OCI-LY7 (cell line): ENCODE measurements around the gene EVA1C. TPM values are rescaled to one million over a fixed set of nuclear protein-coding genes. Genes with fewer than 3 reads are reported as not detected.

ENCODE experiments used
- BruUV-seq: library from RNA; stranded (reverse); fragments of 400-500 nt; replicated peaks from 2 replicates; lab custom pipeline; 2021; lab: Mats Ljungman, UMichigan
- CTCF ChIA-PET: fragments of 300-600 bp; sonication (Branson Sonifier 250); formaldehyde crosslinking; loops from one replicate; lab custom pipeline; 2022; ENCODE audit warnings: antibody characterized with exemption; ENCODE audit not compliant: unreplicated experiment; lab: Charles Lee
- POLR2A ChIA-PET: fragments of 300-600 bp; sonication (Branson Sonifier 250); formaldehyde crosslinking; loops from one replicate; lab custom pipeline; 2022; ENCODE audit warnings: antibody characterized with exemption; lab: Charles Lee
- DNase-seq: peaks from one replicate; pipeline ENCODE4 v3.0.0-alpha.2; 2015; ENCODE audit warnings: low spot score
- H2AFZ ChIP-seq: fragments of 200-600 bp; sonication (generic), shearing (Covaris generic); 2 replicates; pipeline ENCODE4 v1.6.1; 2014; ENCODE audit warnings: mild to moderate bottlenecking, antibody characterized with exemption, low read length, moderate library complexity
- H3K27ac ChIP-seq: fragments of 200-600 bp; sonication (generic); 2 replicates; pipeline ENCODE4 v1.5.1; 2014; ENCODE audit warnings: mixed run types, low read depth, mild to moderate bottlenecking, moderate library complexity, low read length, inconsistent platforms; ENCODE audit not compliant: poor library complexity, severe bottlenecking
- H3K36me3 ChIP-seq: fragments of 200-600 bp; sonication (generic); 2 replicates; pipeline ENCODE4 v1.6.1; 2014; ENCODE audit warnings: mild to moderate bottlenecking, antibody characterized with exemption, low read length, moderate library complexity, mixed read lengths; ENCODE audit not compliant: insufficient read depth
- H3K4me1 ChIP-seq: fragments of 200-600 bp; sonication (generic); 2 replicates; pipeline ENCODE4 v1.5.1; 2014; ENCODE audit warnings: mild to moderate bottlenecking, low read length; ENCODE audit not compliant: insufficient read depth, poor library complexity, severe bottlenecking
- H3K4me2 ChIP-seq: fragments of 200-600 bp; sonication (generic); 2 replicates; pipeline ENCODE4 v1.6.1; 2014; ENCODE audit warnings: mild to moderate bottlenecking, low read length
- H3K4me3 ChIP-seq: fragments of 200-600 bp; sonication (generic); 2 replicates; pipeline ENCODE4 v1.5.1; 2014; ENCODE audit warnings: mild to moderate bottlenecking, low read depth, low read length; ENCODE audit not compliant: poor library complexity, severe bottlenecking
- H3K79me2 ChIP-seq: fragments of 200-600 bp; sonication (generic); 2 replicates; pipeline ENCODE4 v1.6.1; 2016; ENCODE audit warnings: low read depth, mild to moderate bottlenecking, low read length, moderate library complexity, mixed read lengths; ENCODE audit not compliant: insufficient read depth
- H3K9me2 ChIP-seq: fragments of 200-600 bp; sonication (generic); 2 replicates; pipeline ENCODE4 v1.6.1; 2016; ENCODE audit warnings: mild to moderate bottlenecking, low read length, mixed read lengths; ENCODE audit not compliant: insufficient read depth
- H3K9me3 ChIP-seq: fragments of 200-600 bp; sonication (generic); 2 replicates; pipeline ENCODE4 v1.6.1; 2014; ENCODE audit warnings: mild to moderate bottlenecking, mixed run types, low read length, mixed read lengths
- H4K20me1 ChIP-seq: fragments of 200-600 bp; sonication (generic); 2 replicates; pipeline ENCODE4 v1.6.1; 2014; ENCODE audit warnings: mild to moderate bottlenecking, antibody characterized with exemption, low read length, moderate library complexity, mixed read lengths; ENCODE audit not compliant: insufficient read depth
- EZH2phosphoT487 ChIP-seq: fragments of 200-600 bp; sonication (generic); IDR thresholded peaks from 2 replicates; pipeline ENCODE4 v1.6.1; 2018; ENCODE audit warnings: low read depth, borderline replicate concordance, mild to moderate bottlenecking, mixed run types, antibody characterized with exemption, low read length, moderate library complexity, mixed read lengths
- intact Hi-C: fragments of 100-400 bp; cut with micrococcal nuclease; formaldehyde crosslinking; loops from one replicate; pipeline ENCODE4 v1.10.0; 2022; ENCODE audit not compliant: unreplicated experiment
- total RNA-seq, 2 experiments: library from RNA; depleted of rRNA in 1 of 2; stranded (reverse); fragments of >200 nt in 1 of 2; shearing (Covaris generic) in 1 of 2; gene quantifications; 2 replicates each; pipeline ENCODE4 v1.2.3, GENCODE V29; 2014 to 2022
- TF ChIP-seq, protein P1 (sequence below): fragments of 200-600 bp; sonication (generic); conservative IDR thresholded peaks from 2 replicates; pipeline ENCODE4 v1.5.1; 2014; ENCODE audit warnings: mild to moderate bottlenecking, antibody characterized with exemption, low read length, moderate library complexity, mixed read lengths

EVA1C gene
- total RNA-seq, 2 experiments from 2014 or later: not detected

DNA sequence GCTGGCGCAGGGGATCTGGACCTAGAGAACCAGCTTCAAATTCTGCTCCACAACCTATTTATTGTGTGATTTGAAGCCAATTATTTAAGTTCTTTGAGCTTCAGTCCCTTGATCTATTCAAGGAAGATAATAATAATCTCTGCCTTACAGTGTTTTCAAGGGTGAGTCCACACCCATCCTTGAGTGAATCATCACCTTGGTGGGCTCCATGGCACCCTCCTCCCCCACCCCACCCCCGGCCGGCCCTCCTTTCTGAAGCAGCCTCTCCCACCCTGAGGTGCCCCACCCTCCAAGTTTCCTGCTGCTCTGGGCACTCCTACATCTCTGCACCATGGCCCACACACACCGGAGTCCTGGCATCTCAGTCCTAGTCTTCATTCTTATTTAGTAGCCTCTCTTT, 134.5 kb downstream of the EVA1C start:
- DNase-seq: no peak
- ChIA-PET CTCF (no interaction called here), POLR2A (interaction anchor here (0.5 to 0.6 kb wide), 2 partner anchors 33 to 146 kb away, joined by 3 to 4 read pairs; no protein-coding TSS in a partner anchor)
- Histone ChIP-seq H3K27ac (no peak overlapping the region), H3K36me3 (no peaks in the 10 kb centered on the region), H3K9me2 (no peaks in the 10 kb centered on the region), H4K20me1 (no peaks in the 10 kb centered on the region), H3K4me1 (no peaks in the 10 kb centered on the region), H3K4me2 (no peak overlapping the region), H3K79me2 (no peaks in the 10 kb centered on the region), H2AFZ (no peak overlapping the region), H3K9me3 (no peaks in the 10 kb centered on the region), H3K4me3 (no peak overlapping the region)
- TF ChIP-seq, protein P1, sequence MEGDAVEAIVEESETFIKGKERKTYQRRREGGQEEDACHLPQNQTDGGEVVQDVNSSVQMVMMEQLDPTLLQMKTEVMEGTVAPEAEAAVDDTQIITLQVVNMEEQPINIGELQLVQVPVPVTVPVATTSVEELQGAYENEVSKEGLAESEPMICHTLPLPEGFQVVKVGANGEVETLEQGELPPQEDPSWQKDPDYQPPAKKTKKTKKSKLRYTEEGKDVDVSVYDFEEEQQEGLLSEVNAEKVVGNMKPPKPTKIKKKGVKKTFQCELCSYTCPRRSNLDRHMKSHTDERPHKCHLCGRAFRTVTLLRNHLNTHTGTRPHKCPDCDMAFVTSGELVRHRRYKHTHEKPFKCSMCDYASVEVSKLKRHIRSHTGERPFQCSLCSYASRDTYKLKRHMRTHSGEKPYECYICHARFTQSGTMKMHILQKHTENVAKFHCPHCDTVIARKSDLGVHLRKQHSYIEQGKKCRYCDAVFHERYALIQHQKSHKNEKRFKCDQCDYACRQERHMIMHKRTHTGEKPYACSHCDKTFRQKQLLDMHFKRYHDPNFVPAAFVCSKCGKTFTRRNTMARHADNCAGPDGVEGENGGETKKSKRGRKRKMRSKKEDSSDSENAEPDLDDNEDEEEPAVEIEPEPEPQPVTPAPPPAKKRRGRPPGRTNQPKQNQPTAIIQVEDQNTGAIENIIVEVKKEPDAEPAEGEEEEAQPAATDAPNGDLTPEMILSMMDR: no peak
- TF ChIP-seq EZH2phosphoT487: no peak
- BruUV-seq: no TSS peak
- intact Hi-C loops: no loop called here

DNA sequence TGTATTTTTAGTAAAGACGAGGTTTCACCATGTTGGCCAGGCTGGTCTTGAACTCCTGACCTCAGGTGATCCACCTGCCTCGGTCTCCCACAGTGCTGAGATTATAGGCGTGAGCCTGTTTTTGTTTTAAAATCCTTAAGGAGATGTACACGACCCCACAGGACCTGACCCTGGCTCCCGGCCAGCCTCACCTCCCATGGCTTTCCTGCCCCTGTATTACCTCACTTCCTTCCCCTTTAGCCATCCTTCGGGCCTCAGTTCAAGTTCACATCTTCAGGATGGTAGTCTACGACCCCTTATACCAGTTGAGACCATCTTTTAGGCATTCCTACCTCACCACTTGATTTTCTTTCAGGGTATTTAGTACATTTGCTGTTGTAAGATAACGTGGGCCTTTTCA, 136.5 kb downstream of the EVA1C start:
- Histone ChIP-seq H2AFZ (no peak overlapping the region), H3K9me2 (no peaks in the 10 kb centered on the region), H3K9me3 (no peaks in the 10 kb centered on the region), H3K4me2 (no peak overlapping the region), H3K36me3 (no peaks in the 10 kb centered on the region), H3K4me3 (no peak overlapping the region), H3K79me2 (no peaks in the 10 kb centered on the region), H3K27ac (no peak overlapping the region), H4K20me1 (no peaks in the 10 kb centered on the region), H3K4me1 (no peaks in the 10 kb centered on the region)
- no TSS peak for BruUV-seq
- ChIA-PET CTCF (no interaction called here), POLR2A (interaction anchor here (1.2 kb wide), 1 partner anchor 75 kb away, joined by 4 read pairs; no protein-coding TSS in a partner anchor)
- no peak for DNase-seq
- TF ChIP-seq, protein P1: no peak
- no peak for TF ChIP-seq EZH2phosphoT487
- intact Hi-C loops: no loop called here

DNA sequence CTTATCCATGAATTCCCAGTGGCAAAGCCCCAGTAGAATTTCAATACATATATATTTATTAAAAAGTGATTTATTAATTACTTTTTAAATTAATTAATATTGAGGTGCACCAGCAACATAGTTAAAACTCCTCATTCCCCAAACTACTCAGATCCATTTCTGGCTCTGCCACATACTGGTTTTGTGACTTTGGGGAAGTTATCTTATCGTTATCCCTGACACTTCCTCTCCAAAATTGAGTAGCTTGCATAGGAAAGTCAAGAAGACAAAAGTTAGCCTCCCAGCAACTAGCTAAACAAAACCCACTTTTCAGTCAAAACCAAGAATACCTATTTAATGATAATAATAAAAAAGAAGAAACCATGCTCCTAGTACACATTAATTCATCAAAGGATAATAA, 136.9 kb downstream of the EVA1C start:
- H3K4me1 ChIP-seq: no peaks in the 10 kb centered on the region

More for the DNA sequence above, 136.9 kb downstream of the EVA1C start:
- H3K27ac ChIP-seq: no peak overlapping the region
- no peak for DNase-seq
- no peaks in the 10 kb centered on the region for H3K79me2 ChIP-seq
- H3K36me3 ChIP-seq: no peaks in the 10 kb centered on the region
- no peaks in the 10 kb centered on the region for H3K9me3 ChIP-seq
- TF ChIP-seq, protein P1: no peak
- no peak for TF ChIP-seq EZH2phosphoT487
- ChIA-PET CTCF (no interaction called here), POLR2A (interaction anchor here (1.2 kb wide), 1 partner anchor 76 kb away, joined by 4 read pairs; no protein-coding TSS in a partner anchor)
- no peak overlapping the region for H3K4me3 ChIP-seq
- BruUV-seq: no TSS peak
- no peaks in the 10 kb centered on the region for H3K9me2 ChIP-seq
- H3K4me2 ChIP-seq: no peak overlapping the region
- H4K20me1 ChIP-seq: no peaks in the 10 kb centered on the region
- intact Hi-C loops: no loop called here
- H2AFZ ChIP-seq: no peak overlapping the region
